ENCODE results near the gene DCAF12. TPM values are rescaled to one million over a fixed set of nuclear protein-coding genes. Genes with fewer than 3 reads are reported as not detected.

The DCAF12 gene
- total RNA-seq, 1 experiment from 2014 or later: 27.0 TPM

DNA sequence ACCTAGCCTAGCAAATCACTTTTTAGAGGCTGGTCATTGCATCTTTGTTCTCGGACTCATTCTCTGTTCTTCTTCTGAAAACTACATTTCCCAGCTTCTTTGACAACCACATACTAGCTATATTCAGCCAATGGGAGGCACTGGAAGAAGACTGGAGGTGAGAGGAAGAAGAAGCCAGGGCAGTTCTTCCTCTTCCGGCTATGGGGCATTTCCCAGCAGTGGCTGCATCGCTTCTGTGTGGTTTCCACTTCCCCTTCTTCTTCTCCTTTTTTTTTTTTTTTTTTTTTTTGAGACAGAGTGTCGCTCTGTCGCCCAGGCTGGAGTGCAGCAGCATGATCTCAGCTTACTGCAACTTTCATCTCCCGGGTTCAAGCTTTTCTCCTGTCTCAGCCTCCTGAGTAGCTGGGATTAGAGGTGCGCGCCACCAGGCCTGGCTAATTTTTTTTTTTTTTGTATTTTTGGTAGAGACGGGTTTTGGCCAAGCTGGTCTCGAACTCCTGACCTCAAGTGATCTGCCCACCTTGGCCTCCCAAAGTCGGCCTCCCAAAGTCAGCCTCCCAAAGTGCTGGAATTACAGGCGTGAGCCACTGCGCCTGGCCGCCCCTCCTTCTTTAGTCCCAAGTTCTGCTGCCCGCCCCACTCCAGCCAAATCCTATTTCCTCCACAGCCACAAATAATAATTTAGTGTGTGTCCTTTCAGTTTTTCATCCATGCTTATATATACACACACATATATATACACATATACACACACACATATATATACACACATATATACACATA, 45.4 kb upstream of the DCAF12 start:
- no peaks in the 10 kb centered on the region for H3K36me3 Mint-ChIP-seq
- TF ChIP-seq TP53 (CRISPR knock-in tag; IDR thresholded peaks at IDR 0.05) (no peak), NR3C1 (CRISPR knock-in tag; conservative IDR thresholded peaks at IDR 0.05; ENCODE audit: low read depth) (no peak), FOXP1 (CRISPR knock-in tag; IDR thresholded peaks at IDR 0.05; ENCODE audit: borderline replicate concordance) (no peak), ZNF416 (CRISPR knock-in tag; IDR thresholded peaks at IDR 0.05) (no peak), HMGA2 (CRISPR knock-in tag; IDR thresholded peaks at IDR 0.05) (no peak), MAX (CRISPR knock-in tag; IDR thresholded peaks at IDR 0.05) (no peak), SMAD3 (CRISPR knock-in tag; IDR thresholded peaks at IDR 0.05; ENCODE audit: borderline replicate concordance) (no peak), CBFB (CRISPR knock-in tag; IDR thresholded peaks at IDR 0.05; ENCODE audit: low read depth) (no peak), GRHL2 (CRISPR knock-in tag; IDR thresholded peaks at IDR 0.05; ENCODE audit: insufficient replicate concordance, severe bottlenecking) (no peak), USF1 (CRISPR knock-in tag; IDR thresholded peaks at IDR 0.05) (no peak), SP1 (CRISPR knock-in tag; conservative IDR thresholded peaks at IDR 0.05) (no peak), NFYB (CRISPR knock-in tag; conservative IDR thresholded peaks at IDR 0.05; ENCODE audit: low read depth) (no peak)
- TF ChIP-seq, protein P1, sequence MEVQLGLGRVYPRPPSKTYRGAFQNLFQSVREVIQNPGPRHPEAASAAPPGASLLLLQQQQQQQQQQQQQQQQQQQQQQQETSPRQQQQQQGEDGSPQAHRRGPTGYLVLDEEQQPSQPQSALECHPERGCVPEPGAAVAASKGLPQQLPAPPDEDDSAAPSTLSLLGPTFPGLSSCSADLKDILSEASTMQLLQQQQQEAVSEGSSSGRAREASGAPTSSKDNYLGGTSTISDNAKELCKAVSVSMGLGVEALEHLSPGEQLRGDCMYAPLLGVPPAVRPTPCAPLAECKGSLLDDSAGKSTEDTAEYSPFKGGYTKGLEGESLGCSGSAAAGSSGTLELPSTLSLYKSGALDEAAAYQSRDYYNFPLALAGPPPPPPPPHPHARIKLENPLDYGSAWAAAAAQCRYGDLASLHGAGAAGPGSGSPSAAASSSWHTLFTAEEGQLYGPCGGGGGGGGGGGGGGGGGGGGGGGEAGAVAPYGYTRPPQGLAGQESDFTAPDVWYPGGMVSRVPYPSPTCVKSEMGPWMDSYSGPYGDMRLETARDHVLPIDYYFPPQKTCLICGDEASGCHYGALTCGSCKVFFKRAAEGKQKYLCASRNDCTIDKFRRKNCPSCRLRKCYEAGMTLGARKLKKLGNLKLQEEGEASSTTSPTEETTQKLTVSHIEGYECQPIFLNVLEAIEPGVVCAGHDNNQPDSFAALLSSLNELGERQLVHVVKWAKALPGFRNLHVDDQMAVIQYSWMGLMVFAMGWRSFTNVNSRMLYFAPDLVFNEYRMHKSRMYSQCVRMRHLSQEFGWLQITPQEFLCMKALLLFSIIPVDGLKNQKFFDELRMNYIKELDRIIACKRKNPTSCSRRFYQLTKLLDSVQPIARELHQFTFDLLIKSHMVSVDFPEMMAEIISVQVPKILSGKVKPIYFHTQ (CRISPR knock-in tag; IDR thresholded peaks at IDR 0.05): no peak
- TF ChIP-seq, protein P2, sequence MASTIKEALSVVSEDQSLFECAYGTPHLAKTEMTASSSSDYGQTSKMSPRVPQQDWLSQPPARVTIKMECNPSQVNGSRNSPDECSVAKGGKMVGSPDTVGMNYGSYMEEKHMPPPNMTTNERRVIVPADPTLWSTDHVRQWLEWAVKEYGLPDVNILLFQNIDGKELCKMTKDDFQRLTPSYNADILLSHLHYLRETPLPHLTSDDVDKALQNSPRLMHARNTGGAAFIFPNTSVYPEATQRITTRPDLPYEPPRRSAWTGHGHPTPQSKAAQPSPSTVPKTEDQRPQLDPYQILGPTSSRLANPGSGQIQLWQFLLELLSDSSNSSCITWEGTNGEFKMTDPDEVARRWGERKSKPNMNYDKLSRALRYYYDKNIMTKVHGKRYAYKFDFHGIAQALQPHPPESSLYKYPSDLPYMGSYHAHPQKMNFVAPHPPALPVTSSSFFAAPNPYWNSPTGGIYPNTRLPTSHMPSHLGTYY (CRISPR knock-in tag; IDR thresholded peaks at IDR 0.05): no peak
- DNase-seq (ENCODE audit: low spot score) (no peak), ATAC-seq (peak; percentile 62)
- no peaks in the 10 kb centered on the region for H3K4me1 Mint-ChIP-seq
- no peaks in the 10 kb centered on the region; the same call in 1 of the 2 replicates for H3K27me3 Mint-ChIP-seq (ENCODE audit: low read depth)
- CTCF ChIA-PET: interaction anchor here (0.6 to 1.4 kb wide), 3 partner anchors 16 to 1994 kb away, joined by 3 to 6 read pairs (median 3); no protein-coding TSS in a partner anchor
- POLR2A ChIA-PET: no interaction called here
- H3K27ac Mint-ChIP-seq: no peak overlapping the region
- H3K4me3 Mint-ChIP-seq: no peak overlapping the region
- no peaks in the 10 kb centered on the region for H3K9me3 Mint-ChIP-seq

DNA sequence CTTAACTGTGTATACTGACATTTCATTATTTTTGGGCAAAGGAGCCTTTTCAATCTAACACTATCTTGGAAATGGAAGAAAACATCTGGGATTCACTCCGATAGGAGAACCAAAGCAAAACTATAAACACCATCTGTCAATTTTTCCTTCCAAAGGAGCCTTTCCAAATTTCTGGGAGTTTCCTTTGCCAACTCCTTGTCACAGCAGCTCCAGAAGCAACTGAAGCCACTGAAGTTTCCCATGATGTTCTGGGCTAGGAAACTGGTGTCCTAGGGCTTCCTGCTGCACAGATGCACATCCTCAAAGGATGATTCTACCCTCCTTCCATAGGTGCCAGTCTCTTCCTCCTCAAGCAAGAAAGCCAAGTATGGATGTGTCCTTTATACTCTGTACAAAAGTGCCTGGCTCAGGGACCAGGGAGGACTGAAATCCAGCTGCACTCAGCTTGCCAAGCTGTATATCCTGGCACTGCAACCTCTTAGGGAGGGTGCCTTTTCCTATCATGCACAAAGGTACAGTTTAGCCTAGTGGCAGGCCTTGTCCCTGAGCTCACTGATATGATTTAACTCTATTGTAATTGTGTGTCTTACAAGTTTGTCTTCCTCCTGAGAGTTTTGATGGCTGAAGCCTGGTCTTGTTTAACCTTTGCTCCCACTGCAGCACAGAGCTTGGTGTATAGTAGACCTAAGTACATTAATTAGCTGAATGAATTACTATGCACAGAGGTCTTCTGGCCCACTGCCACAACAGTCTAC, 43.9 kb upstream of the DCAF12 start:
- H3K36me3 Mint-ChIP-seq: no peaks in the 10 kb centered on the region
- DNase-seq (ENCODE audit: low spot score): no peak
- H3K4me1 Mint-ChIP-seq: no peaks in the 10 kb centered on the region
- H3K4me3 Mint-ChIP-seq: no peak overlapping the region
- ChIA-PET POLR2A (no interaction called here), CTCF (interaction anchor here (0.6 to 1.2 kb wide), 3 partner anchors 9 to 148 kb away, joined by 3 to 4 read pairs (median 3); partner anchors contain the start of gene UBAP1)
- H3K27me3 Mint-ChIP-seq (ENCODE audit: low read depth): no peaks in the 10 kb centered on the region; the same call in 1 of the 2 replicates
- H3K27ac Mint-ChIP-seq: no peak overlapping the region
- no peak for ATAC-seq
- TF ChIP-seq GRHL2 (CRISPR knock-in tag; IDR thresholded peaks at IDR 0.05; ENCODE audit: insufficient replicate concordance, severe bottlenecking): no peak
- no peak for TF ChIP-seq ZNF281 (CRISPR knock-in tag; IDR thresholded peaks at IDR 0.05)
- no peak for TF ChIP-seq TEAD1 (CRISPR knock-in tag; IDR thresholded peaks at IDR 0.05)
- no peaks in the 10 kb centered on the region for H3K9me3 Mint-ChIP-seq

Data from WTC11 (cell line).